HL-60 (cell line): ENCODE data around the gene LAMC1.

Experiments used
- DNase-seq, 2 experiments: peaks; one replicate each; pipeline ENCODE4 v3.0.0-alpha.2; 2010 to 2020; ENCODE audit warnings: low read depth in 1 of 2, low spot score in 1 of 2
- H3K27ac ChIP-seq: fragments of 250-450 bp; sonication (Bioruptor Pico); replicated peaks from 2 replicates; pipeline ENCODE4 v1.5.1; 2020; ENCODE audit warnings: mild to moderate bottlenecking, moderate library complexity
- H3K27me3 ChIP-seq: fragments of 250-450 bp; sonication (Bioruptor Pico); 2 replicates; pipeline ENCODE4 v1.5.1; 2021; ENCODE audit warnings: mild to moderate bottlenecking, moderate library complexity; ENCODE audit not compliant: insufficient read depth, poor library complexity, severe bottlenecking
- H3K4me3 ChIP-seq: replicated peaks from 2 replicates; pipeline ENCODE4 v1.5.1; 2011; ENCODE audit warnings: mild to moderate bottlenecking, control low read depth, low read length; ENCODE audit not compliant: insufficient read depth
- CTCF ChIP-seq: IDR thresholded peaks from one replicate; pipeline ENCODE4 v1.5.1; 2011; ENCODE audit warnings: low read length, control low read depth, inconsistent platforms; ENCODE audit not compliant: insufficient read depth
- GABPA ChIP-seq: IDR thresholded peaks from 2 replicates; pipeline ENCODE4 v1.6.1; 2012; ENCODE audit warnings: low read depth
- POLR2AphosphoS5 ChIP-seq: IDR thresholded peaks from 2 replicates; pipeline ENCODE4 v1.6.1; 2012; ENCODE audit warnings: low read depth
- REST ChIP-seq: IDR thresholded peaks from 2 replicates; pipeline ENCODE4 v1.6.1; 2012; ENCODE audit warnings: low read depth; ENCODE audit not compliant: insufficient replicate concordance
- SPI1 ChIP-seq: IDR thresholded peaks from 2 replicates; pipeline ENCODE4 v1.6.1; 2012; ENCODE audit warnings: low read depth, mild to moderate bottlenecking, borderline replicate concordance

The LAMC1 gene

GRCh38 chr1:183090391-183091006 is 67.3 kb downstream of the LAMC1 start:
- Histone ChIP-seq H3K27ac (no peak overlapping the region), H3K4me3 (no peak overlapping the region), H3K27me3 (peaks cover 2% of the 10 kb centered on the region)
- no peak for DNase-seq
- TF ChIP-seq CTCF (no peak), GABPA (no peak), SPI1 (no peak), POLR2AphosphoS5 (no peak), REST (no peak)

GRCh38 chr1:183091181-183091580 is 68.0 kb downstream of the LAMC1 start:
- no peak overlapping the region for H3K27ac ChIP-seq
- no peak for TF ChIP-seq SPI1
- no peak for TF ChIP-seq POLR2AphosphoS5
- TF ChIP-seq REST, result no peak
- TF ChIP-seq GABPA, result no peak
- TF ChIP-seq CTCF, result no peak
- no peak for DNase-seq
- no peak overlapping the region for H3K4me3 ChIP-seq
- peaks cover 2% of the 10 kb centered on the region for H3K27me3 ChIP-seq

- TF ChIP-seq REST, result no peak
- TF ChIP-seq SPI1, result no peak
- no peak for TF ChIP-seq GABPA
- TF ChIP-seq CTCF, result no peak
- TF ChIP-seq POLR2AphosphoS5, result no peak
- Histone ChIP-seq H3K27ac (no peak overlapping the region), H3K27me3 (peaks cover 2% of the 10 kb centered on the region), H3K4me3 (no peak overlapping the region)
- no peak for DNase-seq
These were observed 69.1 kb downstream of the LAMC1 start for GRCh38 chr1:183092350-183092749.
